HepG2 (cell line): ENCODE results near the gene CRLF1. TPM values are rescaled to one million over a fixed set of nuclear protein-coding genes. Genes with fewer than 3 reads are reported as not detected.
A peak's percentile ranks its signal among the peaks of the same experiment; 100 is the strongest.

Source experiments
- FOXC1 ChIP-seq: sonication (generic); formaldehyde crosslinking; IDR thresholded peaks from 2 replicates; pipeline ENCODE4 v1.8.0; 2022; ENCODE audit warnings: mild to moderate bottlenecking, missing genetic modification reagents, borderline replicate concordance
- GATA4 ChIP-seq: sonication (generic); IDR thresholded peaks from 2 replicates; pipeline ENCODE4 v1.6.1; 2016; ENCODE audit warnings: antibody characterized with exemption, low read depth, borderline replicate concordance
- HMG20A ChIP-seq: IDR thresholded peaks from 2 replicates; pipeline ENCODE4 v1.6.1; 2016; ENCODE audit warnings: borderline replicate concordance
- HMGA1 ChIP-seq: sonication (generic); formaldehyde crosslinking; conservative IDR thresholded peaks from 2 replicates; pipeline ENCODE4 v1.4.0; 2020; ENCODE audit warnings: missing genetic modification reagents
- HNRNPUL1 ChIP-seq: fragments of 200-400 bp; formaldehyde crosslinking; IDR thresholded peaks from 2 replicates; pipeline ENCODE4 v1.6.1; 2017; ENCODE audit warnings: low read depth, mild to moderate bottlenecking, low read length, moderate library complexity
- KDM4B ChIP-seq: sonication (generic); formaldehyde crosslinking; IDR thresholded peaks from 2 replicates; pipeline ENCODE4 v1.4.0; 2020; ENCODE audit warnings: missing genetic modification reagents
- KLF13 ChIP-seq: sonication (generic); formaldehyde crosslinking; IDR thresholded peaks from 2 replicates; pipeline ENCODE4 v1.4.0; 2020; ENCODE audit warnings: mild to moderate bottlenecking, missing genetic modification reagents
- MED8 ChIP-seq: sonication (generic); formaldehyde crosslinking; IDR thresholded peaks from 2 replicates; pipeline ENCODE4 v1.8.1; 2023; ENCODE audit warnings: mild to moderate bottlenecking, missing genetic modification reagents; ENCODE audit not compliant: insufficient replicate concordance
- MTF2 ChIP-seq: sonication (generic); formaldehyde crosslinking; IDR thresholded peaks from 2 replicates; pipeline ENCODE4 v1.5.0; 2020; ENCODE audit warnings: missing genetic modification reagents, borderline replicate concordance
- MXD4 ChIP-seq: IDR thresholded peaks from 2 replicates; pipeline ENCODE4 v1.6.1; 2016; ENCODE audit warnings: mild to moderate bottlenecking, missing biosample characterization, missing genetic modification reagents
- MYNN ChIP-seq: sonication (generic); formaldehyde crosslinking; IDR thresholded peaks from 2 replicates; pipeline ENCODE4 v1.4.0; 2020; ENCODE audit warnings: mild to moderate bottlenecking, low read depth, missing genetic modification reagents
- PHF20 ChIP-seq: sonication (generic); formaldehyde crosslinking; IDR thresholded peaks from 2 replicates; pipeline ENCODE4 v1.5.0; 2020; ENCODE audit warnings: mild to moderate bottlenecking, missing genetic modification reagents
- PRMT3 ChIP-seq: sonication (generic); formaldehyde crosslinking; IDR thresholded peaks from 2 replicates; pipeline ENCODE4 v1.8.1; 2022; ENCODE audit warnings: low read depth, mild to moderate bottlenecking, moderate library complexity, missing genetic modification reagents, borderline replicate concordance
- SMAD3 ChIP-seq: sonication (generic); formaldehyde crosslinking; IDR thresholded peaks from 2 replicates; pipeline ENCODE4 v1.4.0; 2020; ENCODE audit warnings: missing genetic modification reagents
- SMAD9 ChIP-seq: sonication (generic); formaldehyde crosslinking; IDR thresholded peaks from 2 replicates; pipeline ENCODE4 v1.5.1; 2020; ENCODE audit warnings: mild to moderate bottlenecking, missing genetic modification reagents
- THAP11 ChIP-seq: IDR thresholded peaks from 2 replicates; pipeline ENCODE4 v1.6.1; 2016; ENCODE audit warnings: missing biosample characterization, missing genetic modification reagents
- TOPORS ChIP-seq: sonication (generic); formaldehyde crosslinking; IDR thresholded peaks from 2 replicates; pipeline ENCODE4 v1.8.0; 2023; ENCODE audit warnings: mild to moderate bottlenecking, missing genetic modification reagents
- ZMYM2 ChIP-seq: sonication (generic); formaldehyde crosslinking; IDR thresholded peaks from 2 replicates; pipeline ENCODE4 v1.8.0; 2022; ENCODE audit warnings: mild to moderate bottlenecking, missing genetic modification reagents
- ZMYM3 ChIP-seq: sonication (generic); formaldehyde crosslinking; IDR thresholded peaks from 2 replicates; pipeline ENCODE4 v1.5.1; 2020; ENCODE audit warnings: mild to moderate bottlenecking, missing genetic modification reagents
- ZNF20 ChIP-seq: sonication (generic); formaldehyde crosslinking; IDR thresholded peaks from 2 replicates; pipeline ENCODE4 v1.4.0; 2020; ENCODE audit warnings: mild to moderate bottlenecking, moderate library complexity, missing genetic modification reagents
- ZNF549 ChIP-seq: sonication (generic); formaldehyde crosslinking; IDR thresholded peaks from 2 replicates; pipeline ENCODE4 v1.5.0; 2020; ENCODE audit warnings: missing genetic modification reagents
- ZNF598 ChIP-seq: sonication (generic); formaldehyde crosslinking; IDR thresholded peaks from 2 replicates; pipeline ENCODE4 v1.5.1; 2020; ENCODE audit warnings: mild to moderate bottlenecking, missing genetic modification reagents, borderline replicate concordance
- ZNF670 ChIP-seq: sonication (generic); formaldehyde crosslinking; IDR thresholded peaks from 2 replicates; pipeline ENCODE4 v1.8.0; 2022; ENCODE audit warnings: mild to moderate bottlenecking, missing genetic modification reagents, borderline replicate concordance
- polyA plus RNA-seq, 8 experiments: library from polyadenylated mRNA; depleted of rRNA in 3 of 8; stranded (reverse) in 7 of 8; unstranded in 1 of 8; fragments of >200 nt; fragmentation: Illumina TruSeq in 4 of 8; extraction: Trizol in 4 of 8; gene quantifications; 2 replicates each; pipeline versions ENCODE4 v1.2.1 to v1.2.3, GENCODE V29; 2011 to 2016; ENCODE audit warnings: low read depth in 4 of 8, missing spikeins in 1 of 8, mixed read lengths in 1 of 8; ENCODE audit not compliant: insufficient read depth in 1 of 8
- total RNA-seq, 5 experiments: library from RNA; depleted of rRNA; stranded (reverse); fragments of >200 nt; fragmentation: Illumina TruSeq; extraction: Trizol; gene quantifications; 2 replicates each; pipeline ENCODE4 v1.2.3, GENCODE V29; 2016; ENCODE audit warnings: low read depth in 1 of 5
- TF ChIP-seq, protein P1 (sequence below): sonication (generic); formaldehyde crosslinking; IDR thresholded peaks from 2 replicates; pipeline ENCODE4 v1.5.0; 2020; ENCODE audit warnings: mild to moderate bottlenecking, missing genetic modification reagents, borderline replicate concordance
- TF ChIP-seq, protein P2 (sequence below): sonication (generic); formaldehyde crosslinking; IDR thresholded peaks from 2 replicates; pipeline ENCODE4 v1.8.1; 2023; ENCODE audit warnings: mild to moderate bottlenecking, missing genetic modification reagents
- TF ChIP-seq, protein P3 (sequence below): sonication (generic); formaldehyde crosslinking; IDR thresholded peaks from 2 replicates; pipeline ENCODE4 v1.4.0; 2020; ENCODE audit warnings: mild to moderate bottlenecking, missing genetic modification reagents

The CRLF1 gene
- total and polyA plus RNA-seq, 2 of the 13 experiments (the other 11 are each of a cell fraction or from before 2014, with no cell fraction given), result 217 to 296 TPM

DNA sequence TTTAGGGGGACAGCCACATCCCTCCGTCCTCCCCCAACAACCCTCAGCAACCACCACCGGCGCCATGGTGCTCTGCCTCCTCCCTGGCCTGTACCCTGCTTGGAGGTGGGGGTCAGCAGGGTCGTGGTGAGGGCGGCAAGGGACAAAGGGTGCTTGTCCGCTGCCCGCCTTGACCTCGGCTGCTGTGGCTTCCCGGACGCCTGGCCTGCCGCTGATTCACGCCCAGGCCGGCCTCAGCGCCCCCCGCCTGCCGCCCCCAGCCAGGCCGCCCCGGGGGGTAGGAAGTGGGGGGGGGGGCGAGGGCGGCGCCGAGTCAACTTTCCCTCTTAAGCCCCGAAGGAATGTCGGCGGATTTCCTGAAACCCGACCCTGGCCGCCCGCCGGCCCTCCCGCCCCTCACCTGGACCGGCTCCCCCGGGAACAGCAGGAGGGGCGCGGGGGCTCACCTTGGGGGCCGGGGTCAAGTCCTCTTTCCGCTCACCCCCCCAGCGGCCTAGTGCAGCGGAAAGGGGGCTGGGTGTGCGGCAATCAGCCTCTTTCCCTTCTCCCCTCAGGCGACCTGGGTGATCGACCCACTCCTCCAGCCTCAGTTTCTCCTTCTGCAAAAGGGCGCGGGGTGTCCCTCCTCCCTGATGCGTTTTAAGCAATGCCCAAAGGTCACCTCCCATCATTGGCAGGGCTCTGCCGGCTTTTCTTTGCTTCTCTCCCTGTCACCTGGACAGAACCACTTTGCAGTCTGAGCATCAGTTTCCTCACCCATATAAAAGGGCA, 4.1 kb upstream of the CRLF1 start (continued):
- TF ChIP-seq PRMT3 (CRISPR knock-in tag), result no peak
- TF ChIP-seq KDM4B (CRISPR knock-in tag), result peak; percentile 18; the same call in 1 of the 2 replicates
- peak; percentile 38; the same call in 1 of the 2 replicates for TF ChIP-seq ZMYM2 (CRISPR knock-in tag)
- TF ChIP-seq GATA4, result no peak
- TF ChIP-seq, protein P1, sequence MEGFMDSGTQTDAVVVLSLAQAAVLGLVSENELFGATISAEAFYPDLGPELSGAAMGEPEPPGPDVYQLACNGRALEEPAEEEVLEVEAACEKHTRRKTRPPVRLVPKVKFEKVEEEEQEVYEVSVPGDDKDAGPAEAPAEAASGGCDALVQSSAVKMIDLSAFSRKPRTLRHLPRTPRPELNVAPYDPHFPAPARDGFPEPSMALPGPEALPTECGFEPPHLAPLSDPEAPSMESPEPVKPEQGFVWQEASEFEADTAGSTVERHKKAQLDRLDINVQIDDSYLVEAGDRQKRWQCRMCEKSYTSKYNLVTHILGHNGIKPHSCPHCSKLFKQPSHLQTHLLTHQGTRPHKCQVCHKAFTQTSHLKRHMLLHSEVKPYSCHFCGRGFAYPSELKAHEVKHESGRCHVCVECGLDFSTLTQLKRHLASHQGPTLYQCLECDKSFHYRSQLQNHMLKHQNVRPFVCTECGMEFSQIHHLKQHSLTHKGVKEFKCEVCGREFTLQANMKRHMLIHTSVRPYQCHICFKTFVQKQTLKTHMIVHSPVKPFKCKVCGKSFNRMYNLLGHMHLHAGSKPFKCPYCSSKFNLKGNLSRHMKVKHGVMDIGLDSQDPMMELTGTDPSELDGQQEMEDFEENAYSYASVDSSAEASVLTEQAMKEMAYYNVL (CRISPR knock-in tag), result peak; percentile 79
- no peak for TF ChIP-seq FOXC1 (CRISPR knock-in tag)
- no peak for TF ChIP-seq ZNF598 (CRISPR knock-in tag)
- no peak for TF ChIP-seq SMAD9 (CRISPR knock-in tag)
- peak; percentile 84; the same call in 1 of the 2 replicates for TF ChIP-seq HMG20A (CRISPR knock-in tag)
- peak; percentile 91 for TF ChIP-seq MED8 (CRISPR knock-in tag)
- no peak for TF ChIP-seq ZNF670
- TF ChIP-seq TOPORS, result no peak
- TF ChIP-seq, protein P2, sequence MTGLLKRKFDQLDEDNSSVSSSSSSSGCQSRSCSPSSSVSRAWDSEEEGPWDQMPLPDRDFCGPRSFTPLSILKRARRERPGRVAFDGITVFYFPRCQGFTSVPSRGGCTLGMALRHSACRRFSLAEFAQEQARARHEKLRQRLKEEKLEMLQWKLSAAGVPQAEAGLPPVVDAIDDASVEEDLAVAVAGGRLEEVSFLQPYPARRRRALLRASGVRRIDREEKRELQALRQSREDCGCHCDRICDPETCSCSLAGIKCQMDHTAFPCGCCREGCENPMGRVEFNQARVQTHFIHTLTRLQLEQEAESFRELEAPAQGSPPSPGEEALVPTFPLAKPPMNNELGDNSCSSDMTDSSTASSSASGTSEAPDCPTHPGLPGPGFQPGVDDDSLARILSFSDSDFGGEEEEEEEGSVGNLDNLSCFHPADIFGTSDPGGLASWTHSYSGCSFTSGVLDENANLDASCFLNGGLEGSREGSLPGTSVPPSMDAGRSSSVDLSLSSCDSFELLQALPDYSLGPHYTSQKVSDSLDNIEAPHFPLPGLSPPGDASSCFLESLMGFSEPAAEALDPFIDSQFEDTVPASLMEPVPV (CRISPR knock-in tag), result peak; percentile 70
- TF ChIP-seq THAP11 (CRISPR knock-in tag), result peak; percentile 66
- TF ChIP-seq HMGA1 (CRISPR knock-in tag), result no peak
- TF ChIP-seq KLF13 (CRISPR knock-in tag), result no peak
- TF ChIP-seq MTF2 (CRISPR knock-in tag), result no peak
- TF ChIP-seq PHF20 (CRISPR knock-in tag), result peak; percentile 20; the same call in 1 of the 2 replicates
- TF ChIP-seq ZNF20, result no peak
- TF ChIP-seq MYNN (CRISPR knock-in tag), result no peak
- no peak for TF ChIP-seq ZNF549 (CRISPR knock-in tag)
- TF ChIP-seq, protein P3, sequence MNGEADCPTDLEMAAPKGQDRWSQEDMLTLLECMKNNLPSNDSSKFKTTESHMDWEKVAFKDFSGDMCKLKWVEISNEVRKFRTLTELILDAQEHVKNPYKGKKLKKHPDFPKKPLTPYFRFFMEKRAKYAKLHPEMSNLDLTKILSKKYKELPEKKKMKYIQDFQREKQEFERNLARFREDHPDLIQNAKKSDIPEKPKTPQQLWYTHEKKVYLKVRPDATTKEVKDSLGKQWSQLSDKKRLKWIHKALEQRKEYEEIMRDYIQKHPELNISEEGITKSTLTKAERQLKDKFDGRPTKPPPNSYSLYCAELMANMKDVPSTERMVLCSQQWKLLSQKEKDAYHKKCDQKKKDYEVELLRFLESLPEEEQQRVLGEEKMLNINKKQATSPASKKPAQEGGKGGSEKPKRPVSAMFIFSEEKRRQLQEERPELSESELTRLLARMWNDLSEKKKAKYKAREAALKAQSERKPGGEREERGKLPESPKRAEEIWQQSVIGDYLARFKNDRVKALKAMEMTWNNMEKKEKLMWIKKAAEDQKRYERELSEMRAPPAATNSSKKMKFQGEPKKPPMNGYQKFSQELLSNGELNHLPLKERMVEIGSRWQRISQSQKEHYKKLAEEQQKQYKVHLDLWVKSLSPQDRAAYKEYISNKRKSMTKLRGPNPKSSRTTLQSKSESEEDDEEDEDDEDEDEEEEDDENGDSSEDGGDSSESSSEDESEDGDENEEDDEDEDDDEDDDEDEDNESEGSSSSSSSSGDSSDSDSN, result peak; percentile 80; the same call in 1 of the 2 replicates
- TF ChIP-seq ZMYM3 (CRISPR knock-in tag), result peak; percentile 73
- no peak; the same call in 1 of the 2 replicates for TF ChIP-seq MXD4 (CRISPR knock-in tag)
- no peak for TF ChIP-seq HNRNPUL1
- no peak for TF ChIP-seq SMAD3 (CRISPR knock-in tag)
